T-helper 1 cell treated with Interleukin-12 subunit alpha and Interleukin-12 subunit beta and Interleukin-4 antibody, amounts not matched to agents 30 μg/mL and 1 μg/mL, for 36 hours (primary cell): ENCODE results near the gene FBXW10.
"Not testable (repeated sequence)": the region's sequence is repeated elsewhere in the genome, so short reads cannot be mapped to it uniquely, and the experiment has no call there.

Experiments used
- H3K27ac Mint-ChIP-seq: one replicate; pipeline ENCODE4 v1.8.0; 2021; ENCODE audit warnings: mild to moderate bottlenecking, mixed read lengths
- H3K27me3 Mint-ChIP-seq: one replicate; pipeline ENCODE4 v1.8.0; 2021; ENCODE audit warnings: low read depth, mixed read lengths
- H3K36me3 Mint-ChIP-seq: one replicate; pipeline ENCODE4 v1.8.0; 2021; ENCODE audit warnings: low read depth, mixed read lengths
- H3K4me1 Mint-ChIP-seq: one replicate; pipeline ENCODE4 v1.8.0; 2021; ENCODE audit warnings: low read depth, mixed read lengths
- H3K4me3 Mint-ChIP-seq: one replicate; pipeline ENCODE4 v1.8.0; 2021; ENCODE audit warnings: mild to moderate bottlenecking, moderate library complexity, mixed read lengths
- H3K9me3 Mint-ChIP-seq: one replicate; pipeline ENCODE4 v1.8.0; 2021; ENCODE audit warnings: mixed read lengths

Gene FBXW10

DNA sequence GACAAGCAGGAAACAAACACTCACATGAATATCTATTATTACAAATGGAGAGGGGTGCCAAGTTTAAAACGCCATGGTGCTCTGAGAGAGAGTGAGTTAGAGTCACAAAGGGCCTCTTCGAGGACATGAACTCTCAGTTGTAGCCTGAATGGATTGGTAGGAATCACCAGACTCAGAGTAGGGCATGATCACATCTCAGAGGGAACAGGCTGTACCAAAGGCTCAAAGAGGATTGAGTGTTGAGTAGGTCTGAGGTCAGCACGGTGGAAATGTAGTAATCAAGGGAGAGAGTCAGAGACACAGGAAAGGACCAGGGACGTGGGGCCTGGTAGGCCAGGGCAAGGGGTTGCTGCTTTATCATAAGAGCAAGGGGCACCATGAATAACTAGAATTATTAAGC lies 10.5 kb upstream of the FBXW10 start:
- H3K27me3 Mint-ChIP-seq, H3K36me3 Mint-ChIP-seq, H3K4me3 Mint-ChIP-seq, H3K4me1 Mint-ChIP-seq, H3K9me3 Mint-ChIP-seq, H3K27ac Mint-ChIP-seq: not testable (repeated sequence)

DNA sequence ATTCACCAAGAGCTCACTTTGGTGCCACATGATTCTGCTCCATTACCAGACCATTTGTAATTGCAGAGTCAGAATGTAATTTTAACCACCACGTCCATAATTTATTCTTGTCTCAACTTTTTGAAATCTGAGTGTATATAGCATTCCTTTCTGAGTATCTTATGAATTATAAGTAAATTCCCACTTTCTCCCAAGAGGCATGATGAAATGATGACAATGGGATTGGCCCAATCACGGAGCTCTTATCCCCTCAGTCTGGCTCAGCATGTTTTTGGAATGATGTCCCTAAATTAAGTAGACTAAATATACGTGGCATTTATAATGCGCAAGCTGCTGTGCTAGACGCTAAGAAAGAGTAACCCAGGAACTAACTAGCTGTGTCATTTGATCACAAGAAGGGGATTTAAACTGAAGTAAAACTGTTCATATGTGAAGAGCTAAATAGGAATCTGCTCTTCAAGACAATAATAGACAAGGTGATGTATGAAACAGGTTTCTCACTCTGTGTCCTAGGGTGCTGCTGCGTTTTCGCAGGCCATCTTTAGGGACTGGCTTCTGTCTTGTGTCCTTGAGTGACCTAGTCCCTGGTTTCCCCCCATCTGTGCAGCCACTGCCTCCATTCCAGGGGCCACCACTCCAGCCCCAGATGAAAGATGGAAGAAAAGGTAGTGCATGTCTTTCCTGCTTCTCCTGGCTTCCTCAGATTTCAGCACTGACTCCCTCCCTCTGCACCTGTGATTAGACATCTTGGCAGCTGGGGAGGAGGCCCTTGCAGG lies 4.0 kb upstream of the FBXW10 start:
- not testable (repeated sequence) for H3K9me3 Mint-ChIP-seq, H3K27me3 Mint-ChIP-seq, H3K4me1 Mint-ChIP-seq, H3K36me3 Mint-ChIP-seq, H3K4me3 Mint-ChIP-seq, H3K27ac Mint-ChIP-seq

DNA sequence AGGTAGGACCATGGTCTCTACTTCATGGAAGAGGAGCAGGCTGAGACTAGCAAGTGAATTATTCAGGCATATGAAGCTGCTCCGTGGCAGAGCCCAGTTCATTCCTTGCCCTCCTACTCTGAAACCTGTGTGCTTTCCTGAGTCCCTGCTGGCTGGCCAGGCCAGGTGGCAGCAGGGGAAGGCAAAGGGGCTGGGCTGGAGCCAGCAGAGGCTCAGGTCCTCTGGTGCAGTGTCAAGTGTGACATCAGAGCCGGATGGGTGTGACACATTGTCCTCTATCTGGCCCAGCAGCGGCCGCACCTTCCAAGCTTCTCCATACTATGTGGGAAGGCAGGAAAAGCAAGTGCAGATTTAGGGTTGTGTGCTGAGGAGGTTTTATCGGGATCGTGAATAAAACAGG lies 2.6 kb upstream of the FBXW10 start:
- H3K4me1 Mint-ChIP-seq, H3K36me3 Mint-ChIP-seq, H3K27ac Mint-ChIP-seq, H3K4me3 Mint-ChIP-seq, H3K9me3 Mint-ChIP-seq, H3K27me3 Mint-ChIP-seq: not testable (repeated sequence)

DNA sequence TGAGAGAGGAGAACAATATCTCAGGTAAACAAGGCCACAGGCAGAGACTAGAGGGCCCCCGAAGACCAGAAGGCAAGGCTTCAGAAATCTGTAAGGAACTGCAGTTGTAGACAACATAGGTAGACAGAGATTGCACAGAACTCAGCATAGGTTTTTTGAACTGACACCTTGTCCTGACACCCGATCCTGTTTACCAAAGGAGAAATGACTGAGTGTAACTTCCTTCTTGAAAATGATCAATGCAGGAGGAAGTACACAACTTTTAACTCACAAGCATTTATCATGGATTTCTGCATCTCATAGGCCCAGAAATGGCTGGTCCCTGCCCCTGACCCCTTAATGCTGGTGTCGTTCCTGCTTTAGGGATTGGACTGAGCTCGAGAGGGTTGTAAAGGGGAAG lies 872 bp downstream of the FBXW10 start:
- not testable (repeated sequence) for H3K4me1 Mint-ChIP-seq, H3K27me3 Mint-ChIP-seq, H3K9me3 Mint-ChIP-seq

DNA sequence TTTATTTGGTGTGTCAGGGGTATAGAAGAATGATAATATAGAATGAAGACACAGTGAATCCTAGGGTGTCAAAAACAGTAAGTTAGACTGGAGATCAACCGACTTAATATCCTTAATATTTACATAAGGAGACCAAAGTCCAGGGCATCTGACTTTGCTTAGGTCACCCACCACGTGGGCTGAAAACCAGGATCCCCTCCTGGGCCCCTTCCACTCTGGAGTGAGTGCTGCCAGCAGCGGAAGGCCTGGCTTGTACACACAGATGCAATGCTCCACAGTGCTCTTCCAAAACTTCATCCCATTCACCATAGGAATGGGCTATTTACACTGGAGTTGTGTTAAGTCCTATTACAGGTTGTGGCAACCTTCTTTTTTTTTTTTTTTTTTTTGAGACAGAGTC lies 2.7 kb downstream of the FBXW10 start:
- not testable (repeated sequence) for H3K27ac Mint-ChIP-seq, H3K27me3 Mint-ChIP-seq, H3K9me3 Mint-ChIP-seq, H3K4me3 Mint-ChIP-seq, H3K36me3 Mint-ChIP-seq, H3K4me1 Mint-ChIP-seq

More for the DNA sequence above, 872 bp downstream of the FBXW10 start:
- not testable (repeated sequence) for H3K27ac Mint-ChIP-seq, H3K4me3 Mint-ChIP-seq, H3K36me3 Mint-ChIP-seq

- not testable (repeated sequence) for H3K4me3 Mint-ChIP-seq, H3K36me3 Mint-ChIP-seq, H3K9me3 Mint-ChIP-seq, H3K4me1 Mint-ChIP-seq, H3K27me3 Mint-ChIP-seq, H3K27ac Mint-ChIP-seq
Observed at GRCh38 chr17:18747501-18747900, 3.6 kb downstream of the FBXW10 start.

DNA sequence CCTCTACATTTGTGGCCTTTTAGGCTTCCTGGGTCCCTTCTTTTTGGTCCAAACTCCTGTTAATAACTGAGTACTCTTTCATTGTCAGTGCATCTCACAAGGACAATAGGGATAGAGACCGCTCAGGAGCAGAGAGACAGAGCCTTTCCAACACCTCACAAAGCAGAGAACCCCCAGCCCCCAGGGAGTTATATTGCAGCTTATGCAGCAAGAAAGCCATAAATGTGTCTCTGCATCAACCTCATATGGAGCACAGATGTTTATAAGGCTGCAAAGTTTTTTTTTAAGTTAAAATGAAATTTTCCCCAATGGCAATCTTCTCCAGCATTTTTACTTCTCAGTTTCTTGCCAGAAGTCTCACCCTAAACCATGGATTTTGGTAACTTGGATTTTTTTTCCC lies 6.4 kb downstream of the FBXW10 start:
- H3K9me3 Mint-ChIP-seq, H3K4me3 Mint-ChIP-seq, H3K36me3 Mint-ChIP-seq, H3K27ac Mint-ChIP-seq, H3K27me3 Mint-ChIP-seq, H3K4me1 Mint-ChIP-seq: not testable (repeated sequence)

DNA sequence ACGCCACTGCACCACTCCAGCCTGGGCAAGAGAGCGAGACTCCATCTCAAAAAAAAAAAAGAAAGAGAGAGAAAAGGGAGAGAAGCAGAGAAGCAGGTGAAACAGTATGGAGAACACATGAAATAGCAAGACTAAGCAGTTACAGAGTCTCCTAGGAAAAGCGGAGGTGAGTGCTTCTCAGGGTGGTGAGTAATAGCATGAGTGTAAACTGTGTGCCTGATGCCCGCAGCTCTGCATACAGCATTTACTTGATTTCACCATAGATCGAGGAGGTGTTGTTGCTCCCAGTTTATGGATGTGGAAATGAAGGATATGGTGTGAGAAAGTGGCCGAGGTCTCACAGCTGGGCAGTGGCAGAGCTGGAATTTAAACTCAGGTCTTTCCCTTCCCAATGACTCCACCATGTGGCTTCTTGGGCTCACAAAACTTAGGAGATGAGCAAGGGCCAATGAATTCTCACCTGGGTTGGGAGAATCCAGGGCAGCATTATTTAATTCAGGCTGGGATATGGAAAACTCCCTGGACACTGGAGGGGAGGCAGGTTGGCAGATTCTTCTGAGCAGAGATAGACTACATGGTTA lies 10.1 kb downstream of the FBXW10 start:
- H3K27me3 Mint-ChIP-seq, H3K27ac Mint-ChIP-seq, H3K36me3 Mint-ChIP-seq, H3K4me3 Mint-ChIP-seq, H3K9me3 Mint-ChIP-seq, H3K4me1 Mint-ChIP-seq: not testable (repeated sequence)

DNA sequence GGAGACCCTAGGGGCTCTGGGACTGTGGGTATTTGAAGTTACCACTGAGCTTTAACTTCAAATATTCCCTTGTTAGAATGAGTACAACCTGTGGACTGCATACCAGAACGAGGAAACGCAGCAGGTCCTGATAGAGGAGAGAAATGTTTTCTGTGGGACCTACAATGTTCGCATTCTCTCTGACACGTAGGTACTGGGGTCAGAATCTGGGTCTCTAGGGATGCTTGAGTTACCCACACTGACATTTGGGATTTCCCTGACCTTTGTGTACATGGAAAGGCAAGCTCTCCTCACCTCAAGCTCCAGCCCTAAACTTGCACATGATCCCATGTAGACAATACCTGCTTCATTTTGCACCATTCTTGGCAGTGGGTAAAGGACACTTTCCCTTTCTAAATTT lies 12.1 kb downstream of the FBXW10 start:
- H3K36me3 Mint-ChIP-seq, H3K27me3 Mint-ChIP-seq, H3K27ac Mint-ChIP-seq, H3K4me3 Mint-ChIP-seq, H3K9me3 Mint-ChIP-seq, H3K4me1 Mint-ChIP-seq: not testable (repeated sequence)

DNA sequence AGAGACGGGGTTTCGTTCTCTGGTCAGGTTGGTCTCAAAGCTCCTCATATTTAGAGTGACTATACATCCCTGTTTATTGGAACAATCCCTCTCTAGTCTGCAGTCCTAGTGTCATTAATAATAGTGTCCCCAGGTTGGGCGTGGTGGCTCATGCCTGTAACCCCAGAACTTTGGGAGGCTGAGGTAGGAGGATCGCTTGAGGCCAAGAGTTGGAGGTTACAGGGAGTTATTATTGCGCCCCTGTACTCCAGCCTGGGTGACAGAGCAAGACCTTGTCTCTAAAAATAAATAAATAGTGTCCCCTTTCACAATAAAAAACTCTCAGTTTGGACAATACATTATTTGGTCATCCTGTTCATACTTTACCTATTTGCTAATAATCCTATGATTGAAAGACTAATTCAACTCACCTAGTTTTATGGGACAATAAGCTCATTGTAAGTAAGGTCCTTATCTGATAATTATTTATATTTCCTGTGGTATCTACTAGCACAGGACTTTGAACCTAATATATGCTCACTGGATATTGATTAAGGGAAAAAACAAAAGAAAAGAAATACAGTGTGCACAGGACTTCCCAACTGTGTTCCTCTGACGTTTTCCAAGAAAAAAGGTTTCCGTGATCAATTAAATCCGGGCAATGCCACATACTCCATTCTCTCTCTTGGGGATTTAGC lies 13.7 kb downstream of the FBXW10 start:
- H3K9me3 Mint-ChIP-seq, H3K4me3 Mint-ChIP-seq, H3K36me3 Mint-ChIP-seq, H3K27me3 Mint-ChIP-seq, H3K4me1 Mint-ChIP-seq, H3K27ac Mint-ChIP-seq: not testable (repeated sequence)

- H3K4me1 Mint-ChIP-seq, H3K36me3 Mint-ChIP-seq, H3K9me3 Mint-ChIP-seq, H3K27ac Mint-ChIP-seq, H3K4me3 Mint-ChIP-seq, H3K27me3 Mint-ChIP-seq: not testable (repeated sequence)
Observed at GRCh38 chr17:18758344-18758743, 14.5 kb downstream of the FBXW10 start.

GRCh38 chr17:18760221-18760620 lies 16.4 kb downstream of the FBXW10 start:
- not testable (repeated sequence) for H3K36me3 Mint-ChIP-seq, H3K27me3 Mint-ChIP-seq, H3K4me1 Mint-ChIP-seq, H3K9me3 Mint-ChIP-seq, H3K27ac Mint-ChIP-seq, H3K4me3 Mint-ChIP-seq

GRCh38 chr17:18770572-18770971 lies 26.7 kb downstream of the FBXW10 start:
- not testable (repeated sequence) for H3K36me3 Mint-ChIP-seq, H3K4me3 Mint-ChIP-seq, H3K27me3 Mint-ChIP-seq, H3K27ac Mint-ChIP-seq, H3K9me3 Mint-ChIP-seq, H3K4me1 Mint-ChIP-seq

- not testable (repeated sequence) for H3K27me3 Mint-ChIP-seq, H3K36me3 Mint-ChIP-seq, H3K4me3 Mint-ChIP-seq, H3K9me3 Mint-ChIP-seq, H3K27ac Mint-ChIP-seq, H3K4me1 Mint-ChIP-seq
Observed at GRCh38 chr17:18771066-18771465, 27.2 kb downstream of the FBXW10 start.

- no peak overlapping the region for H3K4me3 Mint-ChIP-seq
- H3K4me1 Mint-ChIP-seq: no peaks in the 10 kb centered on the region
- no peaks in the 10 kb centered on the region for H3K9me3 Mint-ChIP-seq
- no peaks in the 10 kb centered on the region for H3K36me3 Mint-ChIP-seq
- peaks cover 9% of the 10 kb centered on the region for H3K27me3 Mint-ChIP-seq
- no peak overlapping the region for H3K27ac Mint-ChIP-seq
Observed at GRCh38 chr17:18772471-18772870, 28.6 kb downstream of the FBXW10 start.
